Esophagus squamous epithelium (tissue), 4 donors: ENCODE data around the gene GPC5.

Experiments
- CTCF ChIP-seq, 6 experiments: fragments of 450-650 bp in 4 of 6; fragments of 200-600 bp in 2 of 6; sonication (generic) in 2 of 6; IDR thresholded peaks; one replicate each; pipeline ENCODE4 v1.5.1; 2016 to 2019; ENCODE audit warnings: antibody characterized with exemption in 6 of 6, mild to moderate bottlenecking in 4 of 6, moderate library complexity in 4 of 6
- POLR2A ChIP-seq, 4 donors: fragments of 450-650 bp; IDR thresholded peaks; one replicate each; pipeline ENCODE4 v1.6.1; 2017; ENCODE audit warnings: antibody characterized with exemption in 4 of 4, mild to moderate bottlenecking in 4 of 4, moderate library complexity in 3 of 4

- no peak for TF ChIP-seq POLR2A (IDR thresholded peaks at IDR 0.05)
- TF ChIP-seq CTCF (IDR thresholded peaks at IDR 0.05), result no peak
Measured at GRCh38 chr13:91725646-91726045, 327.2 kb downstream of the GPC5 start.
